Heart left ventricle (tissue), 16 donors: Measurements from ENCODE around the gene C1orf74. TPM values are rescaled to one million over a fixed set of nuclear protein-coding genes. Genes with fewer than 3 reads are reported as not detected.

Source experiments
- ATAC-seq, 4 donors: fragments of 200-7000 bp; cut with Tn5 transposase; one replicate each; pipeline ENCODE4 v1.9.1; 2020 to 2022; ENCODE audit warnings: moderate library complexity in 4 of 4, mild to moderate bottlenecking in 3 of 4, moderate number of reproducible peaks in 1 of 4
- DNase-seq, 5 donors: peaks; one replicate each; pipeline ENCODE4 v3.0.0-alpha.2; 2020
- H3K27ac ChIP-seq, 12 donors: fragments of 200-600 bp; sonication (generic) in 4 of 12; one replicate each; pipeline versions ENCODE4 v1.5.0 to v1.8.0; 2016 to 2022; ENCODE audit warnings: mild to moderate bottlenecking in 2 of 12
- H3K27me3 ChIP-seq, 9 donors: fragments of 200-600 bp; sonication (generic) in 2 of 9; one replicate each; pipeline versions ENCODE4 v1.5.1 to v1.8.0; 2016 to 2022; ENCODE audit warnings: mild to moderate bottlenecking in 3 of 9
- H3K36me3 ChIP-seq, 9 donors: fragments of 200-600 bp; sonication (generic) in 2 of 9; one replicate each; pipeline versions ENCODE4 v1.5.0 to v1.8.0; 2018 to 2022; ENCODE audit warnings: mild to moderate bottlenecking in 2 of 9
- H3K4me1 ChIP-seq, 12 donors: fragments of 200-600 bp; sonication (generic) in 4 of 12; one replicate each; pipeline versions ENCODE4 v1.5.0 to v1.8.0; 2016 to 2022; ENCODE audit warnings: mild to moderate bottlenecking in 3 of 12
- H3K4me3 ChIP-seq, 12 donors: fragments of 200-600 bp; sonication (generic) in 4 of 12; one replicate each; pipeline versions ENCODE4 v1.5.0 to v1.8.0; 2017 to 2022; ENCODE audit warnings: mild to moderate bottlenecking in 9 of 12, moderate library complexity in 4 of 12
- H3K9me3 ChIP-seq, 12 donors: fragments of 200-600 bp; sonication (generic) in 4 of 12; one replicate each; pipeline versions ENCODE4 v1.5.0 to v1.8.0; 2016 to 2022; ENCODE audit warnings: mild to moderate bottlenecking in 1 of 12
- CTCF ChIP-seq, 12 donors: fragments of 200-600 bp; sonication (generic) in 4 of 12; IDR thresholded peaks; one replicate each; pipeline versions ENCODE4 v1.5.0 to v1.8.0; 2018 to 2022; ENCODE audit warnings: antibody characterized with exemption in 12 of 12, mild to moderate bottlenecking in 5 of 12
- POLR2A ChIP-seq, 2 donors: fragments of 450-650 bp; IDR thresholded peaks; one replicate each; pipeline ENCODE4 v1.6.1; 2017; ENCODE audit warnings: antibody characterized with exemption in 2 of 2, mild to moderate bottlenecking in 2 of 2, moderate library complexity in 2 of 2
- WGBS, 4 donors: extraction: QIAGEN DNeasy Blood & Tissue Kit in 2 of 4; methylation state at CpG; one replicate each; pipeline versions ENCODE4 v1.1.5 to v1.1.7; 2013 to 2018; 5-methylcytosine and 5-hydroxymethylcytosine counted together
- intact Hi-C, 10 donors: fragments of 100-400 bp; cut with DNase I; formaldehyde crosslinking; loops; one replicate each; pipeline versions ENCODE4 v1.11.1 to v1.14.2; 2022
- polyA plus RNA-seq, 2 donors: library from polyadenylated mRNA; stranded (reverse); fragments of 200-250 nt; gene quantifications; one replicate each; pipeline ENCODE4 v1.2.3, GENCODE V29; 2013
- total RNA-seq, 9 donors: library from RNA; depleted of rRNA in 2 of 9; stranded (reverse); fragments of >200 nt in 2 of 9; fragmentation: NEBNext Ultra II Directional in 3 of 9; extraction: Animal tissue kit (Norgen Biotek cat#: 25700) in 3 of 9; gene quantifications; one replicate each; pipeline versions ENCODE4 v1.1.0 to v1.2.4, GENCODE V29; 2016 to 2023
- donor health status: ischemic (EF 13 %, LVEDD 7.1; RV severe dilation, severe dysfunction).
- donor health status: healthy with polysubstance abuse.
- donor health status: DM: no; HTN: yes; CAD: no.
- donor health status: DM: no; HTN: no; CAD: no.
- donor health status: ischemic (EF 25% LVEDD 6.9; RV normal size, moderate dysfunction).
- donor health status: ischemic (EF 25% LVEDD 5.7; RV mildly dilated, moderate dysfunction).
- donor health status: healthy.
- donor health status: DM: yes; HTN: yes; CAD: no.
- donor health status: ischemic (EF 35%, LVEDD 5.7; RV mildly dilated, moderate dysfunction).
- donor health status: nonischemic (EF 11% LVEDD 7.7; RV severe dilation, severe dysfunction).
- donor health status: DM: yes; HTN: yes; CAD: no.
- donor health status: PGD.
- donor health status: ischemic (EF 29% LVEDD 5.4; RV normal size, mild dysfunction).
- donor health status: nonischemic (EF 23%, LVEDD 6.1; RV moderate dilation, normal function).

Gene C1orf74
- total and polyA plus RNA-seq, 11 donors: 1.1 to 2.6 (median 2.2) TPM

DNA sequence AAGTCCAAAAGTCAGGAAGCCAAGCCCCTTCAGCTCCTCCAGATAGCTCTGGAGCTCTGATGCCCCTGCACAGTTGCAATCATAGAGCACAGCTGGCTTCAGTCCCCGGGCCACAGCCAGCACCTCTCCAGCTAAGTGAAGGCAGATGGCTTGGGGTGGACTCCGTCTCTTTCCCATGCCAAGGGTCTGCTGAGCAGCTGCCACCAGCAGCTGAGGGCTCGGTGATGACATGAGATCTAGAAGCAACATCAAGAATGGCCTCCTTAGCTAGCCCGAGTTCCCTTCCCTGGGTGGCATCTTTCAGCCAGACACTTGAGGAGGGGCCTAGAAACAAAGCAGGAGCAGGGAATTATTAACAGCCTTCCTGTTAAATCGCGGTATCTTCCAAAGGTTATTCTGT, 973 bp downstream of the C1orf74 start:
- no peak overlapping the region for H3K27ac ChIP-seq

GRCh38 chr1:209780268-209780667, 4.1 kb downstream of the C1orf74 start:
- intact Hi-C loops: loop anchor here in 1 of 10 donors (5.0 kb wide), 1 partner anchor 42 kb away; no protein-coding TSS in a partner anchor
- no peak for ATAC-seq

More for the DNA sequence above, 973 bp downstream of the C1orf74 start:
- H3K36me3 ChIP-seq: peaks cover 0 to 41% (median 0%) of the 10 kb centered on the region in 9 donors
- WGBS, 4 donors: 45 to 65% (median 52%) methylated on average over 5 to 6 of the region's 6 CpGs
- H3K27me3 ChIP-seq: no peaks in the 10 kb centered on the region
- peak overlapping the region in 9 of 12 donors; percentile 57 to 76 (median 68) for H3K4me3 ChIP-seq
- ATAC-seq (no peak), DNase-seq (no peak)
- H3K4me1 ChIP-seq: peaks cover 4 to 44% (median 20%) of the 10 kb centered on the region in 12 donors
- no peaks in the 10 kb centered on the region for H3K9me3 ChIP-seq
- TF ChIP-seq CTCF (IDR thresholded peaks at IDR 0.05) (no peak), POLR2A (IDR thresholded peaks at IDR 0.05) (no peak)
- intact Hi-C loops: loop anchor here in 1 of 10 donors (5.0 kb wide), 1 partner anchor 39 kb away; no protein-coding TSS in a partner anchor

DNA sequence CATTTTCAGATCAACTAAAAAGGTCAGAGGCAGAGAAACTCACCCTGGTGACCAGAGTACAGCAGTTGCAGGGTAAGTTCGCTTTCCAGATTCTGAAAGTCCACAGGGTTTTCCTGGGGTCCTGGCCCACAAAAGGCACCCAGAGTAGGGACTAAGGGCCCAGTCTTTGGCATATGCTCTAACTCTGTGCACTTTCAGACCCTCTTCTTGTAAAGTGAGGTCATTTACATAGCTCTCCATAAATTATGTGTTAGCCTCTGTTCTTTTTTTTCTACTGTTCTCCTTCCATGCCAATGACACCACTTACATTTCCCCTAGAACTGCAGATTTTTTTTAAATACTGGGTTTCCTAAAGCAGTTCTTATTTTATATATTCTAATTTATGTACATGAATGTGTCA, 6.3 kb downstream of the C1orf74 start:
- DNase-seq (no peak), ATAC-seq (no peak)
- no peak overlapping the region for H3K27ac ChIP-seq
- no peaks in the 10 kb centered on the region for H3K9me3 ChIP-seq
- H3K36me3 ChIP-seq: peaks cover 0 to 80% (median 0%) of the 10 kb centered on the region in 9 donors
- peaks cover 0 to 14% (median under 1%) of the 10 kb centered on the region in 12 donors for H3K4me1 ChIP-seq
- 89 to 100% (median 99%) methylated on average over 1 of the region's 1 CpG for WGBS, 4 donors
- H3K27me3 ChIP-seq: no peaks in the 10 kb centered on the region
- TF ChIP-seq POLR2A (IDR thresholded peaks at IDR 0.05) (no peak), CTCF (IDR thresholded peaks at IDR 0.05) (no peak)
- no peak overlapping the region for H3K4me3 ChIP-seq
- intact Hi-C loops: no loop called here

More at GRCh38 chr1:209780268-209780667, 4.1 kb downstream of the C1orf74 start:
- H3K4me3 ChIP-seq: no peak overlapping the region
- H3K27ac ChIP-seq: no peak overlapping the region
- WGBS, 4 donors: 83 to 95% (median 93%) methylated on average over 4 of the region's 4 CpGs
- peaks cover 0 to 72% (median 0%) of the 10 kb centered on the region in 9 donors for H3K36me3 ChIP-seq
- TF ChIP-seq POLR2A (IDR thresholded peaks at IDR 0.05) (no peak), CTCF (IDR thresholded peaks at IDR 0.05) (no peak)
- peaks cover 4 to 20% (median 16%) of the 10 kb centered on the region in 12 donors for H3K4me1 ChIP-seq
- no peak for DNase-seq
- no peaks in the 10 kb centered on the region for H3K9me3 ChIP-seq
- H3K27me3 ChIP-seq: no peaks in the 10 kb centered on the region

DNA sequence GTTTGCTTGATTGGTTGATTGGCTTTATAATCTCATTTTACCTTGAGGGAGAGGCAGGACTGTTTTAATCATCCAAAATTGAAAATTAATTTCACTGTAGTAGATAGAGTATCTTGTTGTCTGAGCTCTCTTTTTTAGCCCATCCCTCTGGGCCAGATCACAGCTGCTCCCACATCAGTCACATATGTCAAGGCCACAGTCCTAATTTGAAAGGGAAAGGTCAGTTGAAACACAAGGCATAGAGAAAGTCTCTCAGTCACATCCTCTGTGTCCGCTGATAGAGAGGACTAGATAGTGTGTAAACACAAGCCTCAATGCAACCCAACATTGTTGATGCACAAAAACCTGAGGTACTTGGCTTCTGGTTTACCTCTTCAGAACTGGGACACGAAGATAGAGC, 6.8 kb downstream of the C1orf74 start:
- Histone ChIP-seq H3K4me3 (no peak overlapping the region), H3K9me3 (no peaks in the 10 kb centered on the region), H3K36me3 (peaks cover 0 to 78% (median 0%) of the 10 kb centered on the region in 9 donors), H3K4me1 (peaks cover 0 to 13% (median 0%) of the 10 kb centered on the region in 12 donors), H3K27me3 (no peaks in the 10 kb centered on the region), H3K27ac (no peak overlapping the region)
- no peak for TF ChIP-seq CTCF (IDR thresholded peaks at IDR 0.05)
- no peak for TF ChIP-seq POLR2A (IDR thresholded peaks at IDR 0.05)
- intact Hi-C loops: no loop called here
- whole genome bisulfite sequencing, 4 donors: 89 to 98% (median 95%) methylated on average over 2 of the region's 2 CpGs
- ATAC-seq (no peak), DNase-seq (no peak)
